GM23338 (cell line): ENCODE data around the gene TEPSIN.

Source experiments
- CREB1 ChIP-seq: fragments of 250-450 bp; sonication (Bioruptor Pico); IDR thresholded peaks from 2 replicates; pipeline ENCODE4 v1.5.0; 2020; ENCODE audit warnings: low read depth, mild to moderate bottlenecking, moderate library complexity
- EZH2 ChIP-seq: fragments of 200-600 bp; sonication (generic); IDR thresholded peaks from one replicate; pipeline ENCODE4 v1.8.0; 2017; ENCODE audit warnings: antibody characterized with exemption, mild to moderate bottlenecking, low read depth; ENCODE audit not compliant: unreplicated experiment
- EZH2phosphoT487 ChIP-seq: fragments of 200-600 bp; sonication (generic); IDR thresholded peaks from one replicate; pipeline ENCODE4 v1.8.1; 2018; ENCODE audit warnings: antibody characterized with exemption; ENCODE audit not compliant: unreplicated experiment
- JUNB ChIP-seq: IDR thresholded peaks from one replicate; pipeline ENCODE4 v1.6.1; 2016; ENCODE audit warnings: antibody characterized with exemption; ENCODE audit not compliant: unreplicated experiment
- POLR2AphosphoS5 ChIP-seq: IDR thresholded peaks from 2 replicates; pipeline ENCODE4 v1.6.1; 2016; ENCODE audit warnings: antibody characterized with exemption, low read depth
- STAT1 ChIP-seq: IDR thresholded peaks from one replicate; pipeline ENCODE4 v1.6.1; 2016; ENCODE audit warnings: antibody characterized with exemption; ENCODE audit not compliant: unreplicated experiment
- ZNF114 ChIP-seq: fragments of 250-450 bp; sonication (Bioruptor Pico); IDR thresholded peaks from 2 replicates; pipeline ENCODE4 v1.5.0; 2020; ENCODE audit warnings: mild to moderate bottlenecking, moderate library complexity
- ZNF331 ChIP-seq: fragments of 250-450 bp; sonication (Bioruptor Pico); IDR thresholded peaks from 2 replicates; pipeline ENCODE4 v1.5.0; 2020; ENCODE audit warnings: low read depth, mild to moderate bottlenecking, moderate library complexity
- TF ChIP-seq, protein P1 (sequence below), 2 experiments: fragments of 200-600 bp in 1 of 2; sonication (generic) in 1 of 2; conservative IDR thresholded peaks; 2 replicates each; pipeline versions ENCODE4 v1.5.1 to v1.6.1; 2016 to 2017; ENCODE audit warnings: antibody characterized with exemption in 2 of 2, low read depth in 2 of 2, mild to moderate bottlenecking in 2 of 2, moderate library complexity in 1 of 2
- TF ChIP-seq, protein P2 (sequence below): fragments of 250-450 bp; sonication (Bioruptor Pico); IDR thresholded peaks from 2 replicates; pipeline ENCODE4 v1.5.0; 2020; ENCODE audit warnings: mild to moderate bottlenecking, moderate library complexity
- TF ChIP-seq, protein P3 (sequence below): IDR thresholded peaks from 2 replicates; pipeline ENCODE4 v1.6.1; 2016; ENCODE audit warnings: antibody characterized with exemption

DNA sequence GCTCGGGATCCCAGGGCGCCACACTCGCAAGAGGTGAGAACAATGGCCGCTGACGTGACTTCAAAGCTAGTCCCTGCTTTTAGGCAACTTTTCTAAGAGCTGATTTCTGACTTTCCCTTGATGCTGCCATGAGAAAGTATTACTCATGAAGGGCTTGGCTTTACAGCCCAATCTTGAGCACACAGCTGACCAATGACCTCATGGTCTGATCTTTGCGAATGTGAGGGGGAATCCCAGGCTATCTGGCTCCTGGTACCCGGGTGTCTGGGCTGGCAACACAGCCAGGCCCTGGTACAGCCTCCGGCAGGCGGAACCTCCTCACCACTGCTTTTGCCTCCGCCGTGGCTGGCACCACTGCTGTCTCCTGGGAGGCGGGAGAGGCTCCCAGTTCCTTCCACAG lies 17.8 kb upstream of the TEPSIN start:
- TF ChIP-seq, protein P1, sequence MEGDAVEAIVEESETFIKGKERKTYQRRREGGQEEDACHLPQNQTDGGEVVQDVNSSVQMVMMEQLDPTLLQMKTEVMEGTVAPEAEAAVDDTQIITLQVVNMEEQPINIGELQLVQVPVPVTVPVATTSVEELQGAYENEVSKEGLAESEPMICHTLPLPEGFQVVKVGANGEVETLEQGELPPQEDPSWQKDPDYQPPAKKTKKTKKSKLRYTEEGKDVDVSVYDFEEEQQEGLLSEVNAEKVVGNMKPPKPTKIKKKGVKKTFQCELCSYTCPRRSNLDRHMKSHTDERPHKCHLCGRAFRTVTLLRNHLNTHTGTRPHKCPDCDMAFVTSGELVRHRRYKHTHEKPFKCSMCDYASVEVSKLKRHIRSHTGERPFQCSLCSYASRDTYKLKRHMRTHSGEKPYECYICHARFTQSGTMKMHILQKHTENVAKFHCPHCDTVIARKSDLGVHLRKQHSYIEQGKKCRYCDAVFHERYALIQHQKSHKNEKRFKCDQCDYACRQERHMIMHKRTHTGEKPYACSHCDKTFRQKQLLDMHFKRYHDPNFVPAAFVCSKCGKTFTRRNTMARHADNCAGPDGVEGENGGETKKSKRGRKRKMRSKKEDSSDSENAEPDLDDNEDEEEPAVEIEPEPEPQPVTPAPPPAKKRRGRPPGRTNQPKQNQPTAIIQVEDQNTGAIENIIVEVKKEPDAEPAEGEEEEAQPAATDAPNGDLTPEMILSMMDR (conservative IDR thresholded peaks at IDR 0.05; ENCODE audit: low read depth in 2 of 2): no peak
- TF ChIP-seq ZNF331 (CRISPR knock-in tag) (no peak), JUNB (no peak), CREB1 (no peak), POLR2AphosphoS5 (no peak), STAT1 (no peak), EZH2phosphoT487 (no peak), ZNF114 (no peak), EZH2 (no peak)
- TF ChIP-seq, protein P2, sequence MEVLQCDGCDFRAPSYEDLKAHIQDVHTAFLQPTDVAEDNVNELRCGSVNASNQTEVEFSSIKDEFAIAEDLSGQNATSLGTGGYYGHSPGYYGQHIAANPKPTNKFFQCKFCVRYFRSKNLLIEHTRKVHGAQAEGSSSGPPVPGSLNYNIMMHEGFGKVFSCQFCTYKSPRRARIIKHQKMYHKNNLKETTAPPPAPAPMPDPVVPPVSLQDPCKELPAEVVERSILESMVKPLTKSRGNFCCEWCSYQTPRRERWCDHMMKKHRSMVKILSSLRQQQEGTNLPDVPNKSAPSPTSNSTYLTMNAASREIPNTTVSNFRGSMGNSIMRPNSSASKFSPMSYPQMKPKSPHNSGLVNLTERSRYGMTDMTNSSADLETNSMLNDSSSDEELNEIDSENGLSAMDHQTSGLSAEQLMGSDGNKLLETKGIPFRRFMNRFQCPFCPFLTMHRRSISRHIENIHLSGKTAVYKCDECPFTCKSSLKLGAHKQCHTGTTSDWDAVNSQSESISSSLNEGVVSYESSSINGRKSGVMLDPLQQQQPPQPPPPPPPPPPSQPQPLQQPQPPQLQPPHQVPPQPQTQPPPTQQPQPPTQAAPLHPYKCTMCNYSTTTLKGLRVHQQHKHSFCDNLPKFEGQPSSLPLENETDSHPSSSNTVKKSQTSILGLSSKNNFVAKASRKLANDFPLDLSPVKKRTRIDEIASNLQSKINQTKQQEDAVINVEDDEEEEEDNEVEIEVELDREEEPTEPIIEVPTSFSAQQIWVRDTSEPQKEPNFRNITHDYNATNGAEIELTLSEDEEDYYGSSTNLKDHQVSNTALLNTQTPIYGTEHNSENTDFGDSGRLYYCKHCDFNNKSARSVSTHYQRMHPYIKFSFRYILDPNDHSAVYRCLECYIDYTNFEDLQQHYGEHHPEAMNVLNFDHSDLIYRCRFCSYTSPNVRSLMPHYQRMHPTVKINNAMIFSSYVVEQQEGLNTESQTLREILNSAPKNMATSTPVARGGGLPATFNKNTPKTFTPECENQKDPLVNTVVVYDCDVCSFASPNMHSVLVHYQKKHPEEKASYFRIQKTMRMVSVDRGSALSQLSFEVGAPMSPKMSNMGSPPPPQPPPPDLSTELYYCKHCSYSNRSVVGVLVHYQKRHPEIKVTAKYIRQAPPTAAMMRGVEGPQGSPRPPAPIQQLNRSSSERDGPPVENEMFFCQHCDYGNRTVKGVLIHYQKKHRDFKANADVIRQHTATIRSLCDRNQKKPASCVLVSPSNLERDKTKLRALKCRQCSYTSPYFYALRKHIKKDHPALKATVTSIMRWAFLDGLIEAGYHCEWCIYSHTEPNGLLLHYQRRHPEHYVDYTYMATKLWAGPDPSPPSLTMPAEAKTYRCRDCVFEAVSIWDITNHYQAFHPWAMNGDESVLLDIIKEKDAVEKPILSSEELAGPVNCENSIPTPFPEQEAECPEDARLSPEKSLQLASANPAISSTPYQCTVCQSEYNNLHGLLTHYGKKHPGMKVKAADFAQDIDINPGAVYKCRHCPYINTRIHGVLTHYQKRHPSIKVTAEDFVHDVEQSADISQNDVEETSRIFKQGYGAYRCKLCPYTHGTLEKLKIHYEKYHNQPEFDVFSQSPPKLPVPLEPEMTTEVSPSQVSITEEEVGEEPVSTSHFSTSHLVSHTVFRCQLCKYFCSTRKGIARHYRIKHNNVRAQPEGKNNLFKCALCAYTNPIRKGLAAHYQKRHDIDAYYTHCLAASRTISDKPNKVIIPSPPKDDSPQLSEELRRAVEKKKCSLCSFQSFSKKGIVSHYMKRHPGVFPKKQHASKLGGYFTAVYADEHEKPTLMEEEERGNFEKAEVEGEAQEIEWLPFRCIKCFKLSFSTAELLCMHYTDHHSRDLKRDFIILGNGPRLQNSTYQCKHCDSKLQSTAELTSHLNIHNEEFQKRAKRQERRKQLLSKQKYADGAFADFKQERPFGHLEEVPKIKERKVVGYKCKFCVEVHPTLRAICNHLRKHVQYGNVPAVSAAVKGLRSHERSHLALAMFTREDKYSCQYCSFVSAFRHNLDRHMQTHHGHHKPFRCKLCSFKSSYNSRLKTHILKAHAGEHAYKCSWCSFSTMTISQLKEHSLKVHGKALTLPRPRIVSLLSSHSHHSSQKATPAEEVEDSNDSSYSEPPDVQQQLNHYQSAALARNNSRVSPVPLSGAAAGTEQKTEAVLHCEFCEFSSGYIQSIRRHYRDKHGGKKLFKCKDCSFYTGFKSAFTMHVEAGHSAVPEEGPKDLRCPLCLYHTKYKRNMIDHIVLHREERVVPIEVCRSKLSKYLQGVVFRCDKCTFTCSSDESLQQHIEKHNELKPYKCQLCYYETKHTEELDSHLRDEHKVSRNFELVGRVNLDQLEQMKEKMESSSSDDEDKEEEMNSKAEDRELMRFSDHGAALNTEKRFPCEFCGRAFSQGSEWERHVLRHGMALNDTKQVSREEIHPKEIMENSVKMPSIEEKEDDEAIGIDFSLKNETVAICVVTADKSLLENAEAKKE (CRISPR knock-in tag): no peak
- TF ChIP-seq, protein P3, sequence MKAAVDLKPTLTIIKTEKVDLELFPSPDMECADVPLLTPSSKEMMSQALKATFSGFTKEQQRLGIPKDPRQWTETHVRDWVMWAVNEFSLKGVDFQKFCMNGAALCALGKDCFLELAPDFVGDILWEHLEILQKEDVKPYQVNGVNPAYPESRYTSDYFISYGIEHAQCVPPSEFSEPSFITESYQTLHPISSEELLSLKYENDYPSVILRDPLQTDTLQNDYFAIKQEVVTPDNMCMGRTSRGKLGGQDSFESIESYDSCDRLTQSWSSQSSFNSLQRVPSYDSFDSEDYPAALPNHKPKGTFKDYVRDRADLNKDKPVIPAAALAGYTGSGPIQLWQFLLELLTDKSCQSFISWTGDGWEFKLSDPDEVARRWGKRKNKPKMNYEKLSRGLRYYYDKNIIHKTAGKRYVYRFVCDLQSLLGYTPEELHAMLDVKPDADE: no peak
